Common myeloid progenitor, CD34-positive (primary cell): ENCODE measurements around the gene AJM1.
"Not testable (repeated sequence)": the region's sequence is repeated elsewhere in the genome, so short reads cannot be mapped to it uniquely, and the experiment has no call there.

ENCODE experiments used
- CTCF ChIA-PET: fragments of 350-600 bp; sonication (Branson Sonifier 250); formaldehyde crosslinking; loops from one replicate; lab custom pipeline; 2021; ENCODE audit warnings: antibody characterized with exemption; lab: Charles Lee
- POLR2A ChIA-PET: fragments of 350-600 bp; sonication (Branson Sonifier 250); formaldehyde crosslinking; loops from one replicate; lab custom pipeline; 2021; ENCODE audit warnings: antibody characterized with exemption; lab: Charles Lee
- DNase-seq, 3 donors: peaks; one replicate each; pipeline versions ENCODE4 v3.0.0 to v3.0.0-alpha.2; 2013
- H3K27ac ChIP-seq, 2 experiments: 1 replicate in 1 of 2; 2 replicates in 1 of 2; pipeline ENCODE4 v1.7.0; 2013; ENCODE audit warnings: inconsistent platforms in 2 of 2, low read length in 2 of 2, mild to moderate bottlenecking in 2 of 2, low read depth in 1 of 2, moderate library complexity in 1 of 2; ENCODE audit not compliant: severe bottlenecking in 2 of 2, insufficient read depth in 1 of 2, poor library complexity in 1 of 2
- H3K27me3 ChIP-seq, 5 experiments: replicated peaks in 2 of 5; 1 replicate in 3 of 5; 2 replicates in 2 of 5; pipeline versions ENCODE4 v1.6.1 to v1.7.0; 2013; ENCODE audit warnings: low read length in 4 of 5, mild to moderate bottlenecking in 2 of 5, moderate library complexity in 2 of 5, inconsistent platforms in 1 of 5; ENCODE audit not compliant: insufficient read depth in 5 of 5, control insufficient read depth in 4 of 5
- H3K36me3 ChIP-seq, 4 experiments: 1 replicate in 2 of 4; 2 replicates in 2 of 4; pipeline versions ENCODE4 v1.6.1 to v1.7.0; 2013; ENCODE audit warnings: low read length in 3 of 4, control low read depth in 1 of 4, mild to moderate bottlenecking in 1 of 4; ENCODE audit not compliant: control insufficient read depth in 4 of 4, insufficient read depth in 4 of 4
- H3K4me1 ChIP-seq, 4 experiments: 1 replicate in 3 of 4; 2 replicates in 1 of 4; pipeline versions ENCODE4 v1.6.1 to v1.7.1; 2013; ENCODE audit warnings: low read length in 3 of 4, mild to moderate bottlenecking in 3 of 4, control low read depth in 1 of 4, inconsistent platforms in 1 of 4, moderate library complexity in 1 of 4; ENCODE audit not compliant: control insufficient read depth in 4 of 4, insufficient read depth in 4 of 4; ENCODE audit errors: control extremely low read depth in 1 of 4
- H3K4me3 ChIP-seq, 7 experiments: 1 replicate in 4 of 7; 2 replicates in 3 of 7; pipeline versions ENCODE4 v1.5.1 to v1.7.0; 2013; ENCODE audit warnings: mild to moderate bottlenecking in 7 of 7, low read length in 6 of 7, moderate library complexity in 6 of 7, inconsistent platforms in 2 of 7, low read depth in 2 of 7, control low read depth in 1 of 7; ENCODE audit not compliant: insufficient read depth in 4 of 7, control insufficient read depth in 1 of 7; ENCODE audit errors: extremely low read depth in 1 of 7
- H3K9me3 ChIP-seq, 5 experiments: 1 replicate in 4 of 5; 2 replicates in 1 of 5; pipeline versions ENCODE4 v1.6.1 to v1.7.1; 2013; ENCODE audit warnings: low read length in 4 of 5, mild to moderate bottlenecking in 2 of 5, inconsistent platforms in 1 of 5, low read depth in 1 of 5, moderate library complexity in 1 of 5; ENCODE audit not compliant: control insufficient read depth in 4 of 5, insufficient read depth in 2 of 5; ENCODE audit errors: control extremely low read depth in 1 of 5
- WGBS: methylation state at CpG from one replicate; pipeline ENCODE4 v1.1.5; 2013; ENCODE audit not compliant: insufficient coverage; 5-methylcytosine and 5-hydroxymethylcytosine counted together

Gene AJM1

DNA sequence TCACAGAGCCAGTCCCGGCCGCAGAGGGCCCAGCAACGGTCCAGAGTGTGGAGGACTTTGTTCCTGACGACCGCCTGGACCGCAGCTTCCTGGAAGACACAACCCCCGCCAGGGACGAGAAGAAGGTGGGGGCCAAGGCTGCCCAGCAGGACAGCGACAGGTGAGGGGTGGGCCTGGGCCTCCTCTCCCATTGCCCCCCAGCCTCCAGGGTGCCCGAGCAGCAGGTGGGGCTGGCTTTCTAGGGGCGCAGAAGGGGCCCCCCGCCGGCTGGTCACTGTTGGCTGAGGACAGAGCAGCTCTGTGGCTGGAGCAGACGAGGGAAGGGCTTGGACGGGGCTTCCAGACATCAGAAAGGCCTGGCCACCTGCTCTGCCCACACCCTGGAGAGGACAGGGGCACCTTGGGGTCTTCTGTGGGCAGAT is 4.4 kb upstream of the AJM1 start:
- H3K4me1 ChIP-seq = peaks cover 0 to 18% (median 12%) of the 10 kb centered on the region in 4 experiments
- 94% methylated on average over 10 of the region's 15 CpGs for WGBS
- CTCF ChIA-PET = not testable (repeated sequence)

DNA sequence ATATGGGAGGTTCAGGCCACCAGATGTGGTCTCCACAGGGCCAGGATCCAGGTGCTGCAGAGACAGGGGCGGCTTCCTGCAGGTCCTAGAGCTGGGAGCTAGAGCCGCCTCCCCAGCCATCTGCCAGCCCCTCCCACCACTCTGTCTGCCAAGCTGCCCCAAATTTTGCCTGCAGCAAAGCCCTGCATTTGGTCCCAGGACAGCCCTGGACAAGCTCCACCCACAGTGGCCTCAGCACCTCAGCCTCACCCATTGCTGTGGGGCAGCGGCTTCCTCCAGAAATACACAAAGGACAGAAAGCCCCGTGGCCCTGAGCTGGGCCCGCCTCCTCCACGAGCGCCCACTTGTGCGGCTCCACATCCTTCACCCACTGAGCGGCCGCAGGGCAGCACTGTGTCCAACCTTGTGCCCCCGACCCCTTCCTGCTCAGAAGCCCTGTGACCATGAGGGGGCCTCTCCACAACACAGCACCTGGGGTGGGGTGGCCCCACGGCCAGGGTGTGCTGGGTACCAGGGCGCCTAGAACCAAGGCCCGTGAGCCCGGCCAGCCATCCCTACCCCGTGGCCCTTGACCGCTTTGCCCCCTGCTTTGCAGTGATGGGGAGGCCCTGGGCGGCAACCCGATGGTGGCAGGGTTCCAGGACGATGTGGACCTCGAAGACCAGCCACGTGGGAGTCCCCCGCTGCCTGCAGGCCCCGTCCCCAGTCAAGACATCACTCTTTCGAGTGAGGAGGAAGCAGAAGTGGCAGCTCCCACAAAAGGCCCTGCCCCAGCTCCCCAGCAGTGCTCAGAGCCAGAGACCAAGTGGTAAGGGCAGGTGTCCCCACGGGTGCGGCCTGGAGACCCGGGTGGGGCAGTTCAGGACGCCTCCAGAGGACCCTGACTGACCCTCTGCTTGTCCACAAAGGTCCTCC is 3.7 kb upstream of the AJM1 start:
- no peak overlapping the region for H3K4me3 ChIP-seq
- CTCF ChIA-PET = no interaction called here
- peaks cover 0 to 24% (median 18%) of the 10 kb centered on the region in 4 experiments for H3K4me1 ChIP-seq
- DNase-seq = no peak
- POLR2A ChIA-PET = no interaction called here
- H3K27me3 ChIP-seq = peaks cover 0 to 4% (median 0%) of the 10 kb centered on the region in 5 experiments
- peaks cover 0 to 33% (median 18%) of the 10 kb centered on the region in 4 experiments for H3K36me3 ChIP-seq
- no peaks in the 10 kb centered on the region for H3K9me3 ChIP-seq
- 86% methylated on average over 19 of the region's 29 CpGs for WGBS
- no peak overlapping the region for H3K27ac ChIP-seq

More for the DNA sequence above, 4.4 kb upstream of the AJM1 start:
- H3K27me3 ChIP-seq, H3K27ac ChIP-seq, DNase-seq, POLR2A ChIA-PET, H3K4me3 ChIP-seq, H3K9me3 ChIP-seq: not testable (repeated sequence)
- H3K36me3 ChIP-seq = peaks cover 0 to 33% (median 18%) of the 10 kb centered on the region in 4 experiments

GRCh38 chr9:136839229-136840139 is 2.8 kb upstream of the AJM1 start:
- H3K4me1 ChIP-seq = peaks cover 0 to 29% (median 26%) of the 10 kb centered on the region in 4 experiments
- peaks cover 0 to 33% (median 17%) of the 10 kb centered on the region in 4 experiments for H3K36me3 ChIP-seq

GRCh38 chr9:136840140-136840876 is 2.0 kb upstream of the AJM1 start:
- Histone ChIP-seq H3K27ac (no peak overlapping the region), H3K4me3 (no peak overlapping the region), H3K4me1 (peaks cover 0 to 31% (median 27%) of the 10 kb centered on the region in 4 experiments), H3K27me3 (peaks cover 0 to 19% (median 2%) of the 10 kb centered on the region in 5 experiments), H3K36me3 (peaks cover 0 to 33% (median 17%) of the 10 kb centered on the region in 4 experiments), H3K9me3 (no peaks in the 10 kb centered on the region)
- ChIA-PET CTCF (interaction anchor here (0.6 to 1.7 kb wide), 4 partner anchors 33 to 87 kb away, joined by 3 read pairs; partner anchors contain the start of gene RABL6), POLR2A (interaction anchor here (1.0 kb wide), 1 partner anchor 18 kb away, joined by 3 read pairs; no protein-coding TSS in a partner anchor)
- WGBS = 93% methylated on average over 31 of the region's 32 CpGs
- no peak for DNase-seq

More at GRCh38 chr9:136839229-136840139, 2.8 kb upstream of the AJM1 start:
- H3K27me3 ChIP-seq = peaks cover 0 to 12% (median 0%) of the 10 kb centered on the region in 5 experiments
- no peaks in the 10 kb centered on the region for H3K9me3 ChIP-seq
- CTCF ChIA-PET = interaction anchor here (1.3 kb wide), 1 partner anchor 88 kb away, joined by 3 read pairs; no protein-coding TSS in a partner anchor
- whole genome bisulfite sequencing = 96% methylated on average over 25 of the region's 36 CpGs
- DNase-seq = no peak
- POLR2A ChIA-PET = no interaction called here
- H3K4me3 ChIP-seq = no peak overlapping the region
- no peak overlapping the region for H3K27ac ChIP-seq

- no peak overlapping the region for H3K4me3 ChIP-seq
- peaks cover 0 to 31% (median 29%) of the 10 kb centered on the region in 4 experiments for H3K4me1 ChIP-seq
- H3K9me3 ChIP-seq = no peaks in the 10 kb centered on the region
- 82% methylated on average over 12 of the region's 28 CpGs for WGBS
- ChIA-PET POLR2A (interaction anchor here (1.0 kb wide), 1 partner anchor 19 kb away, joined by 3 read pairs; no protein-coding TSS in a partner anchor), CTCF (interaction anchor here (1.0 to 2.9 kb wide), 8 partner anchors 22 to 191 kb away, joined by 3 to 22 read pairs (median 4); partner anchors contain the start of genes FUT7 and RABL6)
- H3K27me3 ChIP-seq = peaks cover 0 to 26% (median 2%) of the 10 kb centered on the region in 5 experiments
- DNase-seq = peak in 2 of 3 donors; percentile 14 to 20
- no peak overlapping the region for H3K27ac ChIP-seq
- peaks cover 0 to 26% (median 12%) of the 10 kb centered on the region in 4 experiments for H3K36me3 ChIP-seq
These were observed 1.2 kb upstream of the AJM1 start for GRCh38 chr9:136840877-136841645.
